BE2C (cell line): ENCODE data around the gene ZIC2.

Source experiments
- DNase-seq: peaks from one replicate; pipeline ENCODE4 v3.0.0-alpha.2; 2020
- H3K27me3 ChIP-seq: fragments of 250-450 bp; sonication (Bioruptor Pico); 2 replicates; pipeline ENCODE4 v1.5.1; 2020; ENCODE audit warnings: mild to moderate bottlenecking
- H3K36me3 ChIP-seq: fragments of 250-450 bp; sonication (Bioruptor Pico); 2 replicates; pipeline ENCODE4 v1.5.1; 2020; ENCODE audit warnings: mild to moderate bottlenecking
- H3K4me1 ChIP-seq: fragments of 250-450 bp; sonication (Bioruptor Pico); 2 replicates; pipeline ENCODE4 v1.5.1; 2020
- H3K4me3 ChIP-seq: 2 replicates; pipeline ENCODE4 v1.5.1; 2011; ENCODE audit warnings: low read depth, low read length
- H3K9me3 ChIP-seq: fragments of 250-450 bp; sonication (Bioruptor Pico); 2 replicates; pipeline ENCODE4 v1.5.1; 2020
- TF ChIP-seq, protein P1 (sequence below): IDR thresholded peaks from 2 replicates; pipeline ENCODE4 v1.5.1; 2012; ENCODE audit warnings: mild to moderate bottlenecking, low read depth, low read length

ZIC2 gene

DNA sequence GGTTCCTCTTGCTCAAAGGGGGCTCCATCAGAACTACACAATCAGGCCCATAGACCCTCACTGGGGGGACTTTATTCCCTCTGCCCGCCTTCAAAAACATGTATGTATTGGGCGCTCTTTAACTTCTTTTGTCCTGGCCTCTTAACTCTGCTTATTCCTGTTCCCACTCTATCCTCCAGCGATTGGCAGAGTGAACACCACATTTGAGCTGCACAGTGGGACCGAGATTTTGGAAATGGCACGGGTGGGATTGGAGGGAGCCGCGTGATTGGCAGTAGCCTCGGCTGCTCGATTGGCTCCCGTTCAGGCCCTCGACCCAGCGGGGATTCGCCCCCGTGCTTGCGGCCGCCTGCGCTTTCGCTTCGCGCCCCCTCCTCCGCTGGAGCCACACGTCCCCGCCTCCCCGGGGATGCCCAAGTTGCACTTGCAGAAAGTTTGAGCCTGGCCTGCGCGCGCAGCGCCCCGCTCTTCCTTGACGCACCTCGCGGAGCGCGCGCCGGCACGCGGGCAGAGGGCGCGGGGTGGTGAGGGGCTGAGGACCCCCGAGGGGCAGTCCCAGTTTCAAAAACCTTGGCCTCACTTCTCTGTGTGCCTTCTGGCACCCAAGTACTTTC lies 9.9 kb upstream of the ZIC2 start, which contains the start of gene ZIC5:
ZIC5 (minus strand) TSS at position 192 of the 614 bp plus-strand sequence; CDS start at position 28, 164 bp downstream.
- no peaks in the 10 kb centered on the region; the same call in 1 of the 2 replicates for H3K9me3 ChIP-seq
- no peak for DNase-seq
- peaks cover 100% of the 10 kb centered on the region for H3K27me3 ChIP-seq
- no peak within 1 kb of the TSS for H3K4me3 ChIP-seq
- H3K36me3 ChIP-seq: no peaks in the 10 kb centered on the region
- H3K4me1 ChIP-seq: no peaks in the 10 kb centered on the region
- TF ChIP-seq, protein P1, sequence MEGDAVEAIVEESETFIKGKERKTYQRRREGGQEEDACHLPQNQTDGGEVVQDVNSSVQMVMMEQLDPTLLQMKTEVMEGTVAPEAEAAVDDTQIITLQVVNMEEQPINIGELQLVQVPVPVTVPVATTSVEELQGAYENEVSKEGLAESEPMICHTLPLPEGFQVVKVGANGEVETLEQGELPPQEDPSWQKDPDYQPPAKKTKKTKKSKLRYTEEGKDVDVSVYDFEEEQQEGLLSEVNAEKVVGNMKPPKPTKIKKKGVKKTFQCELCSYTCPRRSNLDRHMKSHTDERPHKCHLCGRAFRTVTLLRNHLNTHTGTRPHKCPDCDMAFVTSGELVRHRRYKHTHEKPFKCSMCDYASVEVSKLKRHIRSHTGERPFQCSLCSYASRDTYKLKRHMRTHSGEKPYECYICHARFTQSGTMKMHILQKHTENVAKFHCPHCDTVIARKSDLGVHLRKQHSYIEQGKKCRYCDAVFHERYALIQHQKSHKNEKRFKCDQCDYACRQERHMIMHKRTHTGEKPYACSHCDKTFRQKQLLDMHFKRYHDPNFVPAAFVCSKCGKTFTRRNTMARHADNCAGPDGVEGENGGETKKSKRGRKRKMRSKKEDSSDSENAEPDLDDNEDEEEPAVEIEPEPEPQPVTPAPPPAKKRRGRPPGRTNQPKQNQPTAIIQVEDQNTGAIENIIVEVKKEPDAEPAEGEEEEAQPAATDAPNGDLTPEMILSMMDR: no peak

GRCh38 chr13:99972190-99972731 lies 9.3 kb upstream of the ZIC2 start:
- TF ChIP-seq, protein P1: no peak
- Histone ChIP-seq H3K27me3 (peaks cover 100% of the 10 kb centered on the region), H3K9me3 (no peaks in the 10 kb centered on the region; the same call in 1 of the 2 replicates), H3K4me1 (no peaks in the 10 kb centered on the region), H3K36me3 (no peaks in the 10 kb centered on the region), H3K4me3 (no peak overlapping the region)
- no peak for DNase-seq

DNA sequence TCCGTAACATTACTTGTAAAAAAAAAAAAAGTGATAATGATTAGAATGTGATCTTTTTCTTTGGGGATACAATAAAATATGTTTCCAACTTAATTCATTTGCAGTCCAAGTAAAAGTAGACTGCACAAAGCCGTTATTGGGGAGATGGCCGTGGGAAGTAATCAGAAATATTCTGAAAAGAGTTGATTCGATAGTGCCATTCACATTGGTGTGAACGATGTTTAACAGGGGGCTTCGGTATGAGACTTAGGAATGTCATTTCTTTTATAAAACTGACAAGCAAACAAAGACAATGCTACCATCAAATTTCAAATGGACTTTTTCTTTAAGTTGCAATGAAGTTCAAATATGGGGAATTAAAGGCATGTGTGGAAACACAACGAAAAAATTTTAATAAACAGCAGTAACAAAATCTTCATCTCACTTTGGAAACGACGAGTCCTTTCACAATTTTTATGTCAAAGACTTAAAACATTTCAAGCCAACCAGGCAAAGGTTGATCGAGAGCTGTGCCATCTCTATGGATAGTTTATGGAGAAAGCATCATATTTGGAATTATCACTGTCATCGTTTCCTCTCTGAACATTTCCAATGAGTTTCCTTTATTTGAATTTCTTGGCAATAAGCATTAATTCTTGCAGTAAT lies 8.3 kb upstream of the ZIC2 start:
- Histone ChIP-seq H3K4me1 (no peaks in the 10 kb centered on the region), H3K9me3 (no peaks in the 10 kb centered on the region; the same call in 1 of the 2 replicates), H3K4me3 (no peak overlapping the region), H3K27me3 (peaks cover 100% of the 10 kb centered on the region), H3K36me3 (no peaks in the 10 kb centered on the region)
- DNase-seq: no peak
- TF ChIP-seq, protein P1: no peak

DNA sequence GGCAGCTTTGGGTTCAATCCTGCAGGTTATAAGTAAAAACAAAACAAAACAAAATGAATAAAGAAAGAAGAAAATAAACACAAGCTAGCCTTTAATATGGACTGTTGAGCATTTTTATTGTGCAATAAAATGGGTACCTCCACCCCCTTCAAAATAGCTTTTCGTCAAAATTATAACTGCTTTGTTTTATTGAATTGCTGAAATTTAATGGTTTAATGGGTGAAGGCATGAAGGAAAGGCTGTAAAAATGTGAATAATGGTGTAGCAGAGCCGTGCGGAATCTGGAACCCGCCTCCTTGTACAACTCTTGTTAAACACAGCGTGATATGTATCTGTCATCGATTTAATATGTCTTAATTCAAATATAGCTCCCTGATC lies 7.8 kb upstream of the ZIC2 start:
- Histone ChIP-seq H3K4me1 (no peaks in the 10 kb centered on the region), H3K36me3 (no peaks in the 10 kb centered on the region), H3K4me3 (no peak overlapping the region), H3K27me3 (peaks cover 100% of the 10 kb centered on the region), H3K9me3 (no peaks in the 10 kb centered on the region; the same call in 1 of the 2 replicates)
- TF ChIP-seq, protein P1: no peak
- no peak for DNase-seq

DNA sequence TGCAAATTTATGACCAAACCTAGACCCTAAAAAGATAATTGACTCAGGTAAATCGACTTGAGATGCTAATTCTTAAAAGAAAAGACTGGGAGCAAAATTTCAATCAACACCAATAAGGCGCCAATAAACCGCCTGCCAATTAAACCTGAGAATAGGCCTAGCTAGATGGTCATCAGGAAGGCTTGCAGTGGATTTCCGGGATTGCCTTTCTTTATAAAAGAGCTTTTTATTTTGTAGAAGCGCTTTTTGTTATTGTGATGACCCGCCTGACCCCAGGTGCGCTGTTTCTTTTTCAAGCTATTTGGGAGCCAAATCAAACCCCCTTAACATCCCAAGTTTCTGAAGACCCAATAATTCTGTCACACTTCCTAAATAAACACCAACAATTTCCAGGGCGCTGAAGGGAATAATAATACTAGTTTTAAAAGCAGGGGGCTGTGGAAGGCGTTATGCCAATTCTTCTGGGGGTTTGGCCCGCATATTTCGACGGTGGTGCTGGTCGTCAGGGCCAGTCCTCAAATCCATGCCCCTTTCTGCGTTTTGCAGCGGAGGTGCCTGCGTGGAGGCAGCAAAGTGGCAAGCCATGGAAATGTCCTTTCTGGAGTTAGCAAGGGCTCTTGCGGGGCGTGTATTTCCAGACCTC lies 7.2 kb upstream of the ZIC2 start:
- Histone ChIP-seq H3K4me1 (no peaks in the 10 kb centered on the region), H3K9me3 (no peaks in the 10 kb centered on the region; the same call in 1 of the 2 replicates), H3K4me3 (no peak overlapping the region), H3K36me3 (no peaks in the 10 kb centered on the region), H3K27me3 (peaks cover 100% of the 10 kb centered on the region)
- TF ChIP-seq, protein P1: no peak
- no peak for DNase-seq
